ENCODE measurements around the gene ZCCHC18.

DNA sequence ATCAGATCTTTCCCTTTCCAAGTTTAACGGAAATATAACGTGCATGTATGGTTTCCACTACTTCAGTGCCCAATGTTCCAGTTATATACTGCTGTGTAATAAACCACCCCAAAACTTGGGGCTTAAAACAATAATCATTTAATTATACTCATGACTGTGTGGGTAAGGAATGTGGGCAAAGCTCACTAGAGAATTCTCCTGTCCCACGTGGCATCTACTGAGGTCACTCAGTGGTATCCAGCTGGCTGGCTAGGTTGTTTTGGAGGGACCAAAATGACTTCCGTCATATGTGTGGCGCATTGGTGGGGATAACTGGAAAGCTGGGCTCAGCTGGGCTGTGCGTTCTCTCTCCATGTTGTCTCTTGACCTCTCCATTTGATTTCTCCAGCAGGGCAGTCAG is 18.5 kb downstream of the ZCCHC18 start:
- TF ChIP-seq CTCF (IDR thresholded peaks at IDR 0.05; ENCODE audit: insufficient read depth, low read length) = no peak
- TF ChIP-seq POLR2AphosphoS5 (IDR thresholded peaks at IDR 0.05; ENCODE audit: low read depth) = no peak
